GM13977 (cell line): ENCODE measurements around the gene RAB10.

Source experiments
- DNase-seq: peaks from one replicate; pipeline ENCODE4 v3.0.0; 2012; ENCODE audit warnings: low spot score
- CTCF ChIP-seq: IDR thresholded peaks from 2 replicates; pipeline ENCODE4 v1.5.1; 2012; ENCODE audit warnings: mild to moderate bottlenecking, control low read depth; ENCODE audit not compliant: insufficient read depth; ENCODE audit errors: extremely low read depth, missing control alignments
- in situ Hi-C: fragments of 300-500 bp; cut with MboI; formaldehyde crosslinking; loops from one replicate; pipeline ENCODE4 v1.12.0; 2022; ENCODE audit warnings: low sequenced_read_pairs, low pct_unique_long_range_greater_than_20kb, mixed read lengths, inconsistent platforms; ENCODE audit not compliant: unreplicated experiment

The RAB10 gene

DNA sequence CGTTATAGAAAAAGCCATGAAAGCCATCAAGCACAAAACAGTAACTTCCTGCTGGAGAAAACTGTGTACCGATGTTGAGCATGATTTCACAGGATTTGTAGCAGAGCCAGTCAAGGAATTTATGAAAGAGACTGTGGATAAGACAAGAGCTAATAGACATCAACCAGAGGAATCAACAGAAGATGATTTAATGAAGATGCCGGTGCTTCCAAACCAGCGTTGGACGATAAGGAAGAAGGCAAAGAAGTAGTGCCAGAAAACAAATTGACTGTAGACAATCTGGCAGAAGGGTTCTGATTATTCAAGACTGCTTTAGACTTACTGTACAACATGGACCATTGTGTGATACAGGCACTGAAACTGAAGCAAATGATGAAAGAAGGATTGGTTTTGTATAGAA, 89.5 kb downstream of the RAB10 start:
- no peak for TF ChIP-seq CTCF
- DNase-seq, result no peak
- in situ Hi-C loops, result no loop called here

GRCh38 chr2:26126074-26126473, 92.2 kb downstream of the RAB10 start:
- TF ChIP-seq CTCF, result no peak
- no peak for DNase-seq
- in situ Hi-C loops, result no loop called here

GRCh38 chr2:26128176-26128575, 94.3 kb downstream of the RAB10 start:
- no peak for TF ChIP-seq CTCF
- in situ Hi-C loops, result no loop called here
- no peak for DNase-seq

DNA sequence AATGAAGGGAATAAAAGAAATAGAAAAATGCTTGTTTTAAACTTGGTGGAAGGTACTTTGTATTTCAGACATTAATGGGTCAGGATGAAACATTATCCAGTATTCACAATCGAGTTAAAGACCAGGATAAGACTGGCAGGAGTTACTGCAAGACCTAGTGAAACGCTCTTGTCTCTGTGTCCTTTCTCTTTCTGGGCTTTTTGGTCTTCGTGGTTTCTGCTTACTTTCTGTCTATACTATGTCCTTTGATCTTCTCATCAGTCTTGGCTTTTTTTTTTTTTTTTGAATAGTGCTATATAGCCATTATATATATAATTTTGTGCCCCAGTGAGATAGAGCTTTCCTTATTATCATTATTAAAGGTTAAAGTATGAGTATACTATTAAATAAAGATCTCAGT, 96.9 kb downstream of the RAB10 start:
- no peak for TF ChIP-seq CTCF
- in situ Hi-C loops, result no loop called here
- no peak for DNase-seq

DNA sequence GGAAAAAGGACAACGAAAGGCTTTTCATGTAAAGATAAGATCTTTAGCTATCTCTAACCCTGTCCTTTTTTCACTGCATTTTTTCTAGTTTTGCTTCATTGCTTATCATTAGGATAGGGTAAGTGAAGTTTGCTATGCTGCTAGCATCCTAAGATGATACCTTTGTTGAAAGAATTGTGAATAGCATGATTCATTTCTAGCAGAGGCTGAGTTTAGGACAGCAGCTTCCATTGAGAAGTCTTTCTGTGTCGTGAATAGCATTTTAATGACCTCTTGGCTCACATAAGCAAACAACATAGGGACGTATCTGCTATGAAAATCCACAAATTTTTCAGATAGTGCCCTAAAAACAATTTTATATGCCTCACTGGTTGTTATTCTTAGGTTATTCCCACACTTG, 102.6 kb downstream of the RAB10 start:
- in situ Hi-C loops, result no loop called here
- no peak for TF ChIP-seq CTCF
- DNase-seq, result no peak

DNA sequence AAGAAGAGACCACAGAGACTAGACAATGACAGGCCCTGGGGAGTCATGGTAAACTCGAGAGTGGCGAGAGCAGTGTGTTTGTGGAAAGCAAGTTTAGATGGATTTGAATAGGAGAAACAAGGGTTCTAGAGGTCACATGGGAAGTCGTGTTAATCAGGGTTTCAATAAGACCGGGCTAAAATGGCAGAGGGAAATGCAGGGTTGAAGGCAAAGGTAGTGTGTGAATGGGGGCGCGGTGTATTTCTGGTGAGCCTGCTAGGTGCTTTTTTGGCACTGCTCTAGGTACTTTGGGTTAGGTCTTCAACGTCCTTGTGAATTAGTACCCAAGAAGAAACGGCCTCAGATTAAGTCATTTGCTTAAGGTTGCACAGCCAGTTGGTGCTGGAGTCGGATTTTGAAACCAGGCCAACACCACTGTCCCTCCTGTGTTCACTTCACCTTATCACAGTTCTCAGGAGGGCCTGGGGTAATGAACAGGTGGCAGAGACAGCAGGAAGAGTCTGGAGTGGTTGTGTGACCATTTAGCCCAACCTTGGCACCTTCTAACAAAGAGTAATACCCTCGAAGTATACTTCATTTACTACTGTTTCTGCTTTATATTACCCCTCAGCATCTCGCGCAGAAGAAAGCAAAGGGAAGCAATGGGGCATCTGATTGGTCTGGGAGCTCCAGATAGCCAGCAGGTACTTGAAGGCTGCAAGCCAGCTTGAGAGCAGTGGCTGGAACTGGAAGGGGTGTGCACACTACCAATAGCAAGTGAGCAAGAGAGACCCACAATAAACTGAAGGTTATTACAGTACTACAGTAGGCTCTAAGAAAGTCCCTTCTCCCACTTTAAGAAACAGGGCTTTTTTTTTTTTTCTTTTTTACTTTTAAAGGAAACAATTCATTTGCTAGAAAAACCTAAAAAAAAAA, 105.6 kb downstream of the RAB10 start:
- in situ Hi-C loops, result loop anchor here (10.0 kb wide), 1 partner anchor 145 kb away; no protein-coding TSS in a partner anchor
- no peak for DNase-seq
- no peak for TF ChIP-seq CTCF
